ENCODE results near the gene FBRSL1. TPM values are rescaled to one million over a fixed set of nuclear protein-coding genes. Genes with fewer than 3 reads are reported as not detected.
"Not testable (repeated sequence)": the region's sequence is repeated elsewhere in the genome, so short reads cannot be mapped to it uniquely, and the experiment has no call there.

FBRSL1 gene
- total RNA-seq, 4 donors from 2014 or later, result 13.8 to 31.5 (median 16.1) TPM

DNA sequence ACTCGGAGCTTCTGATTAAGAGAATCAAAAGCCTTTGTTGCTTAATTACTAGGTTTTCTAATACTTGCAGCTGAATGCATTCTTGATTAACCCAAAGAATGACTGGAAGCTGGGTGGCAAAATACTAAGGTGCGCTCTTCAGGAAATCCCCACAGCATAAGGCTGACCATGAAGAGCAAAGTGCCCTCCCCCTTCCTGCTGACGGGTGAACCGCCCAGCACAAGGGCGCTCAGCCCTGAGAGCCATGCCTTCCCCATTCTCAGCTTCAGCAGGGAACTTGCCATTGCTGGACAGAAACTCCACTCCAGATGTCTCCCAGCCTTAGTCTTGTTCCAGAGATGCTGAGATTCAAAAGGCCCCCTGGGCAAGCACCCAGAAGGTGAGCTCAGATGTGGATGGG lies 27.2 kb upstream of the FBRSL1 start:
- TF ChIP-seq, protein P1, sequence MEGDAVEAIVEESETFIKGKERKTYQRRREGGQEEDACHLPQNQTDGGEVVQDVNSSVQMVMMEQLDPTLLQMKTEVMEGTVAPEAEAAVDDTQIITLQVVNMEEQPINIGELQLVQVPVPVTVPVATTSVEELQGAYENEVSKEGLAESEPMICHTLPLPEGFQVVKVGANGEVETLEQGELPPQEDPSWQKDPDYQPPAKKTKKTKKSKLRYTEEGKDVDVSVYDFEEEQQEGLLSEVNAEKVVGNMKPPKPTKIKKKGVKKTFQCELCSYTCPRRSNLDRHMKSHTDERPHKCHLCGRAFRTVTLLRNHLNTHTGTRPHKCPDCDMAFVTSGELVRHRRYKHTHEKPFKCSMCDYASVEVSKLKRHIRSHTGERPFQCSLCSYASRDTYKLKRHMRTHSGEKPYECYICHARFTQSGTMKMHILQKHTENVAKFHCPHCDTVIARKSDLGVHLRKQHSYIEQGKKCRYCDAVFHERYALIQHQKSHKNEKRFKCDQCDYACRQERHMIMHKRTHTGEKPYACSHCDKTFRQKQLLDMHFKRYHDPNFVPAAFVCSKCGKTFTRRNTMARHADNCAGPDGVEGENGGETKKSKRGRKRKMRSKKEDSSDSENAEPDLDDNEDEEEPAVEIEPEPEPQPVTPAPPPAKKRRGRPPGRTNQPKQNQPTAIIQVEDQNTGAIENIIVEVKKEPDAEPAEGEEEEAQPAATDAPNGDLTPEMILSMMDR (IDR thresholded peaks at IDR 0.05), result no peak
- TF ChIP-seq POLR2A (IDR thresholded peaks at IDR 0.05), result no peak
- no peak for TF ChIP-seq EP300 (IDR thresholded peaks at IDR 0.05)
- Histone ChIP-seq H3K27me3 (peaks cover 0 to 28% of the 10 kb centered on the region in 2 donors), H3K4me1 (no peaks in the 10 kb centered on the region), H3K36me3 (no peaks in the 10 kb centered on the region), H3K9me3 (peaks cover 0 to 9% (median 0%) of the 10 kb centered on the region in 4 donors), H3K4me3 (no peak overlapping the region), H3K27ac (no peak overlapping the region)
- no peak for DNase-seq (ENCODE audit: low spot score in 2 of 2)
- 70 to 79% methylated on average over 5 of the region's 5 CpGs for WGBS, 2 donors

DNA sequence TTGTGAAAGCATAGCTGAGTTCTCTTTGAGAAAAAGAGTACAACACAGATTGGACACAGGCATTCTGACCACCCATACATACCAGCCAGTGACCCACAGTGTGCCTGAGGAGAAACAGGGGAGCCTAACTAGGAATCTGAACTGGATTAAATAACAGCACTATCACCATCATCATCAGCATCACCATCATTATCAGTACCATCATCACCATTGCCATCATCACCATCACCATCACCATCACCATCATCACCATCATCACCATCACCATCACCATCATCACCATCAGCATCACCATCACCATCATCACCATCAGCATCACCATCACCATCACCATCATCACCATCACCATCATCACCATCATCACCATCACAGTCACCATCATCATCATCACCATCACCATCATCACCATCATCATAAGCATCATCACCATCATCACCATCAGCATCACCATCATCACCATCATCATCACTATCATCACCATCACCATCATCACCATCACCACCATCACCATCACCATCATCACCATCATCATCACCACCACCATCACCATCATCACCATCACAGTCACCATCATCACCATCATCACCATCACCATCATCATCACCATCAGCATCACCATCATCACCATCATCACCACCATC lies 26.5 kb upstream of the FBRSL1 start:
- H3K27me3 ChIP-seq, result peaks cover 0 to 33% of the 10 kb centered on the region in 2 donors

DNA sequence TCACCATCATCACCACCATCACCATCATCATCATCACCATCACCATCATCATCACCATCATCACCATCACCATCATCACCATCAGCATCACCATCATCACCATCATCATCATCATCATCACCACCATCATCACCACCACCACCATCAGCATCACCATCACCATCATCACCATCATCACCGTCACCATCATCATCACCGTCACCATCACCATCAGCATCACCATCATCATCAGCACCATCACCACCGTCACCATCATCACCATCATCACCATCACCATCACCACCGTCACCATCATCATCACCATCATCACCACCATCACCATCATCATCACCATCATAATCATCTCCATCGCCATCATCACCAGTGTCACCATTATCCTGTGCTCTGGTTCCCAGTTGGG lies 25.6 kb upstream of the FBRSL1 start:
- not testable (repeated sequence) for H3K4me3 ChIP-seq; H3K9me3 ChIP-seq; DNase-seq (ENCODE audit: low spot score in 2 of 2); H3K27ac ChIP-seq; H3K36me3 ChIP-seq; H3K4me1 ChIP-seq
- WGBS, 2 donors, result 75 to 94% methylated on average over 5 of the region's 5 CpGs
- H3K27me3 ChIP-seq, result peaks cover 0 to 38% of the 10 kb centered on the region in 2 donors

More for the DNA sequence above, 26.5 kb upstream of the FBRSL1 start:
- DNase-seq (ENCODE audit: low spot score in 2 of 2); H3K4me3 ChIP-seq; H3K36me3 ChIP-seq; H3K9me3 ChIP-seq; H3K4me1 ChIP-seq; H3K27ac ChIP-seq: not testable (repeated sequence)

DNA sequence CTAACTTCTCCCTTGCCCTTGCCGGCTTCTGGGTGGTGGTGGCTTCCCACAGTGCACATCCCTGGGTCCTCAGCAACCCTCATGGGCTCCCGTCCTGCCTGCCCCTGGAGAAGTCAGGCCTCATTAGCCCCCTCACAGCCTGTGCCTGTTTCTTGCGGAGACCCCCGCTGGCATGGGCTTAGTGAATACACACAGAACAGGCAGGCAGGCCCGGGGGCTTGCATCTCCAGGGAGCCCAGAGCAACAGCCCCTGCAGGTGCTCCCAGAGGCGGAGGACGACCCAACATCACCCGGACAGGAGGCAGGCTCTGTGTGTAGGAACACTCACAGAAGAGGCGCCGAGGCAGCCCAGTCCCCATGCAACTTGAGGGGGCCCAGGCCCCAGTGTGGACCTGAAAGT lies 25.1 kb upstream of the FBRSL1 start:
- no peak for DNase-seq (ENCODE audit: low spot score in 2 of 2)
- no peak overlapping the region for H3K27ac ChIP-seq
- WGBS, 2 donors, result 85 to 90% methylated on average over 10 of the region's 10 CpGs
- H3K9me3 ChIP-seq, result peaks cover 0 to 9% (median 0%) of the 10 kb centered on the region in 4 donors
- TF ChIP-seq EP300 (IDR thresholded peaks at IDR 0.05) (no peak), POLR2A (IDR thresholded peaks at IDR 0.05) (no peak)
- TF ChIP-seq, protein P1 (IDR thresholded peaks at IDR 0.05), result no peak
- H3K4me1 ChIP-seq, result no peaks in the 10 kb centered on the region
- H3K36me3 ChIP-seq, result no peaks in the 10 kb centered on the region
- no peak overlapping the region for H3K4me3 ChIP-seq
- peaks cover 0 to 43% of the 10 kb centered on the region in 2 donors for H3K27me3 ChIP-seq

DNA sequence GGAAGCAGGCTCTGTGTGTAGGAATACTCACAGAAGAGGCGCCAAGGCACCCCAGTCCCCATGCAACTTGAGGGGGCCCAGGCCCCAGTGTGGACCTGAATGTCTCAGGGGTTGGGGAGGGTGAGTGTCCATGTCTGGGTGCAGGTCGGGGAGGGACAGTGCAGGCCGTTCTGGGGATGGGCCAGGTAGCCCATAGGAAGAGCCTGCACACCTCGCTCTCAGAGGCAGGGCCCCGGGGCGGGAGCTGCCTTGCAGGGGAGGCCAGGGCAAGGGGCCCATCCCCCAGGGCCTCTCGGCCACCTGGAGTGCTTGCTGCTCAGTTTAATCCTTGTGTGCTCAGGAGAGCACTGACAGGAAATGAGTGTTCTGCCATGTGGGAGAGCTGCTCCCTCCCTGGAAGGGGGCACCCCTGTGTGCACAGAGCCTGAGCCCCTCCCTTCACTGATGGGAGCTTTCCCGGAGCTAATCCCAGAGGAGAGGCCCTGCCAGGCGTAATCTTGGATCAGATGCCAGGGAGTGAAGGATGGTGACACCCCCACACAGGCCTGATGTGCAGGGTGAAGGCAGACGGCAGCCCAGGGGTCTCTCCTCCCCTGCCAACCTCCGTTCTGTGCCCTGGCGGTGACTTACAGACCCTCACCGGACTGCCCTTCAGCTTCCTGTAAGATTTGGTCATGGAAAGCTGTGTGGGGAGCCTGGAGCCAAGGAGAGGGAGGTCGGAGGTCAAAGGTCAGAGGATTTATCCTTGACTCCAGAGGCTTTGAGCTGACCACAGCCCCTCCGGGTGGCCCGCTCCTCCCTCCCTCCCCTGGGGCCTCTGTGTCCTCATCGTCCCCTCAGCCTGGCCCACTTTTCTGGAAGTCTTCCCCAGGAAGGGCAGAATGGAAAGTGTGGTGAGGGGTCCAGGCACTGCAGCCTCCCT lies 24.4 kb upstream of the FBRSL1 start:
- no peak overlapping the region for H3K27ac ChIP-seq
- H3K4me1 ChIP-seq, result no peaks in the 10 kb centered on the region
- TF ChIP-seq EP300 (IDR thresholded peaks at IDR 0.05) (no peak), POLR2A (IDR thresholded peaks at IDR 0.05) (no peak)
- TF ChIP-seq, protein P1 (IDR thresholded peaks at IDR 0.05), result no peak
- H3K9me3 ChIP-seq, result peaks cover 0 to 6% (median 0%) of the 10 kb centered on the region in 4 donors
- 49 to 54% methylated on average over 17 of the region's 17 CpGs for WGBS, 2 donors
- H3K4me3 ChIP-seq, result no peak overlapping the region
- H3K36me3 ChIP-seq, result no peaks in the 10 kb centered on the region
- no peak for DNase-seq (ENCODE audit: low spot score in 2 of 2)
- peaks cover 0 to 43% of the 10 kb centered on the region in 2 donors for H3K27me3 ChIP-seq
